Measurements from ENCODE around the gene C11orf91.

The C11orf91 gene

DNA sequence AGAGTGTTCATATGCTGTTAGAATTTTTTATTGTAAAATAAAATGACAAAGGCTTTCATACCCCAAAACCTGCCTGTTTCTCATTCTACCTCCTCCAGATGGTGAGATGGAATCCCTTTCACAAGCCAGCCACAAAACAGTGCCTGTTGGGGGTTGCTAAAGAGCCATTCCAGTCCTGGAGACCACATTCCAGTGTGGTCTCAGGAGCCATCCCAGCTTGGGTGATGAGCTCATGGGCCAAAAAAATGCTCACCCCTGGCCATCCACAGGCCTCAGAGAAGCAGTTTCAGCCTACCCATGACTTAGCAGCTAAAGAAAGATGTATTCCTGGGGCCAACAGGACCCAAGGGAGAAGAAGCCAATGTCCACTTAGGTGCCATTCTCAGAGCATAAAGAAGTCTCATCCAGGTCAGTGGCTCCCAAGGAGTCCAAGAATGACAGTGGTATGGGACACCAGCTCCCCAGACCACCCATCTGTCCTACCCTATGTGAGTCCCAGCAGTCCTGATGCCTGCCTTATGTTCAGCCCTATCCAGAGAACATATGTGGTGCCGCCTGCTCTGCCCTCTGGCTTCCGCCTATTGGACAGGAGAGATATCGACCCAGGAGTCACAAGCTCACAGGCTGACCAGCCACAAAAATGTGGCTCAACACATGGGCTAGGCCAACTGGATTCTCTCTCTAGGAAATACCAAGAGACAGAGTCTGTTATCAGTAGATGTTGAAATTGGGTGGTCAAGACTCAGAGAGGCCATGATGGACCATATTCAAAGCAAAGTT, 26.4 kb downstream of the C11orf91 start:
- Histone ChIP-seq H3K27ac (no peak overlapping the region), H3K9ac (no peak overlapping the region), H3K9me3 (peaks cover 6% of the 10 kb centered on the region; the same call in 1 of the 2 replicates), H4K20me1 (no peaks in the 10 kb centered on the region), H3K4me2 (no peak overlapping the region), H3K27me3 (no peaks in the 10 kb centered on the region), H3K36me3 (no peaks in the 10 kb centered on the region), H3K4me1 (no peaks in the 10 kb centered on the region), H3K4me3 (no peak overlapping the region)
- TF ChIP-seq Cebpa-rat (IDR thresholded peaks at IDR 0.05): no peak

DNA sequence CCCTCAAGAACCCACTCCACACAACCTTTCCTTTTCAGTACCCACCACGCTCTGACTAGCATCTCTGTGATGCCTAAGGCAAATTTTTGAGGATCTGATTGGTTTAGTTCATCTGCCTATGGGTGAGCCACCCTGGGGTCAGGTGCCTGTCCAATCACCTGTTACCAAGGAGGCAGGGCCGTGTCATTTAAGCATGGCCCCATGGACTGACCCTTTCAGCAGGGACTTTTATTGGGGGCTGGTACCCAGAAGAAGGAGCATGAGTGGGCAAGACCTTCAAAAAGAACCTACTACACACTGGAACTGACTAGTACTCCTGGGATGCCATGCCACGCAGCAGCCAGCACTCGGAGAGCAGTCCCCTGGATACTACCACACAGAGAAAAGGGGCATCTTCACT, 28.4 kb downstream of the C11orf91 start:
- H3K4me1 ChIP-seq: no peaks in the 10 kb centered on the region
- no peaks in the 10 kb centered on the region for H4K20me1 ChIP-seq
- no peak overlapping the region for H3K27ac ChIP-seq
- no peak overlapping the region for H3K4me3 ChIP-seq
- H3K9ac ChIP-seq: no peak overlapping the region
- TF ChIP-seq Cebpa-rat (IDR thresholded peaks at IDR 0.05): no peak
- no peaks in the 10 kb centered on the region for H3K9me3 ChIP-seq
- H3K4me2 ChIP-seq: no peak overlapping the region
- H3K36me3 ChIP-seq: no peaks in the 10 kb centered on the region
- H3K27me3 ChIP-seq: no peaks in the 10 kb centered on the region

DNA sequence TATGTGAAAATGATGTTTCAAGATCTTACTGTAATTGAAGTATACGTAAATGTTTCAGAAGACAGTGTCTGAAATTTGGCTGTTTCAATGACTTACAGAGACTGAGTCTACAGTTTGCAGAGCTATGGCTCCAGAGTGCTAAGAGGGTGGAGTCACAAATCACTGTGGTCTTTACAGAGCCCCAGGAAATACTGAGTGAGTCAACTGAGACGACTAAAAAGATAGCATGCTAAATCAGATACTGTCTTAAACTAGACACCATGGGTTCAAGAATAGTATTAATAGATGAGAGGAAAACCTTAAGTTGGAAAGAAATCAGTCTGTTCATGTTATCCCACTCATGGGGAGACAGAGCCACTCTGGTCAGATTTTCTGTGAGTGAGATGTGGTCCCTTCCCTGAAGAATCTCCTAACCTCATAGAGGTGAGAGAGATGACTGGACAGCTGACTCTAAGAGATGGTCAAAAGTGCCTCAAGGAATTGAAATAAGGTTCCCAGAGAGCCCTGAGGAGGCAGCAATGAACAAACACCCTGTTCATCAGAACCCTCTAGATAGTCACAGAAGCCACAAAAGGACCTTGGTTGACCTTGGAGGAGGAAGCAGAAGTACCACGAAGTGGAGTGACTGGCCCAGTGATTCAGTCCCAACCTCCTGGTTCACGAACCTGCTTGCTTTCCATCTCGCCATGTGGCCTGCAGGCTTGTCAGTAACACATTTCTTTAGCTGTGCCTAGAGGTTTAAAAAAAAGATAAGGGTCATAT, 30.2 kb downstream of the C11orf91 start:
- H3K36me3 ChIP-seq: no peaks in the 10 kb centered on the region
- H3K4me3 ChIP-seq: no peak overlapping the region
- no peak overlapping the region for H3K4me2 ChIP-seq
- TF ChIP-seq Cebpa-rat (IDR thresholded peaks at IDR 0.05): no peak
- no peak overlapping the region for H3K9ac ChIP-seq
- no peaks in the 10 kb centered on the region for H4K20me1 ChIP-seq
- no peaks in the 10 kb centered on the region for H3K9me3 ChIP-seq
- no peaks in the 10 kb centered on the region for H3K4me1 ChIP-seq
- no peaks in the 10 kb centered on the region for H3K27me3 ChIP-seq
- H3K27ac ChIP-seq: no peak overlapping the region

DNA sequence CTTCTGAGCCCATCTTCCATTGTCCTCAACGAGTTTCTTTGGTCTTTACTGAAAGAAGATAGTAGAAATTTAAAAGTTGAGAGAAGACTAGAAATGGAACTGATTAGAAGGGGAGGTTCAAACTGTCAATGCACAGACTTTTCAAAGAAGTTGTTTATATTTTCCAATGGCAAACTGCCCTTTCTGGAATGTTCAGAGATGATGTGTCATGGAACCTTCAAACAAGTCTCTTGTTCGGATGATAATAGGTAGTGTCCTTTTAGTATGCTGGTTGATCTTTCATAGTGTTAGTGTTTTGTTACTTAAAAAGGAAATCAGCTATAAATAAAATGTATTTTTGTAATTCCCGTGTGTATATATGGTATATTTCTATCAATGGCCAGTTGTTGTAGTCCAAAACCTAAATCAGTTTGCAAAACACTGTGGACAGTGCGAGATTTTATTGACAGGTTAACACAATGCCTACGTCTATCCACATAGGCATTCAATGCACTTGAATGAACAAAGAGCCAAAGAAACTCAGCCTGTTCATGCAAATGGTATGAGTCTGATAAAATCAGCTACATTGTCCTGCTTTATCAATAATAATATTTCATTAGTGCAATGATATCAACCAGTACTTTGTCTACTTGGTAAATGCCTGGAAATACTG, 30.9 kb downstream of the C11orf91 start:
- no peaks in the 10 kb centered on the region for H3K27me3 ChIP-seq
- H3K4me3 ChIP-seq: no peak overlapping the region
- no peaks in the 10 kb centered on the region for H3K4me1 ChIP-seq
- TF ChIP-seq Cebpa-rat (IDR thresholded peaks at IDR 0.05): no peak
- H3K4me2 ChIP-seq: no peak overlapping the region
- no peaks in the 10 kb centered on the region for H3K9me3 ChIP-seq
- no peaks in the 10 kb centered on the region for H4K20me1 ChIP-seq
- no peak overlapping the region for H3K27ac ChIP-seq
- H3K9ac ChIP-seq: no peak overlapping the region
- no peaks in the 10 kb centered on the region for H3K36me3 ChIP-seq

DNA sequence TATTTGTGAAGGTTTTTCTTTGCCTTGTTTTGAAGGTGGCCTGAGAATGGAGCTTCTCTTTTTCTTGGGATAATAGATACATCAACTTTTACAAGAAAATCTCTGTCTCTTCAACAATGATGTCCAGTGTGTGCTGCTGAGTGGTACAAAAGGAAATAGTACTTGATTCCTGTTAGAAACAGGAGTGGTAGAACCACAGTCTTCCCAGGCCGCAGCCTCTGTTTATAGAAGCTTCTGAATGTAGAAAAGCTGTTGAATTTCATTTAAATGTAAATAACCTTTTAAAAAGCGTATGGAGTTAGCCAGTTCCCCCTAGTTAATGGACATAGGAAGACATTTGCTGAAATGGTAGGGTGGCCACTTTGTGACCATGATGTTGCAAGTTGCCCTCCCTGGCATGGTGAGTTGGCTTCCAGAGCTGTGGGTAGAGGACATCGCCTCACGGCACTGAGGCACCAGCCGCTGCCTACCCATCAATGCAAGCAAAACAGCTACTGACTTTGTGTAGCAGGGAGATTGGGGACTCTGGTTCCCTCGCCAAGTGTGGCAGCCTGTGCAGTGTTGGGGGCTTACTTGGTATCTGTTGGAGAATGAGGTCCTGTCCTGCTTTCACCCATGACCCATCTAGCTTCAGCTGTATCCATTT, 31.6 kb downstream of the C11orf91 start:
- no peaks in the 10 kb centered on the region for H3K27me3 ChIP-seq
- H3K9ac ChIP-seq: no peak overlapping the region
- no peaks in the 10 kb centered on the region for H3K9me3 ChIP-seq
- TF ChIP-seq Cebpa-rat (IDR thresholded peaks at IDR 0.05): no peak
- no peaks in the 10 kb centered on the region for H3K36me3 ChIP-seq
- H3K4me2 ChIP-seq: no peak overlapping the region
- no peak overlapping the region for H3K4me3 ChIP-seq
- no peak overlapping the region for H3K27ac ChIP-seq
- no peaks in the 10 kb centered on the region for H4K20me1 ChIP-seq
- no peaks in the 10 kb centered on the region for H3K4me1 ChIP-seq

DNA sequence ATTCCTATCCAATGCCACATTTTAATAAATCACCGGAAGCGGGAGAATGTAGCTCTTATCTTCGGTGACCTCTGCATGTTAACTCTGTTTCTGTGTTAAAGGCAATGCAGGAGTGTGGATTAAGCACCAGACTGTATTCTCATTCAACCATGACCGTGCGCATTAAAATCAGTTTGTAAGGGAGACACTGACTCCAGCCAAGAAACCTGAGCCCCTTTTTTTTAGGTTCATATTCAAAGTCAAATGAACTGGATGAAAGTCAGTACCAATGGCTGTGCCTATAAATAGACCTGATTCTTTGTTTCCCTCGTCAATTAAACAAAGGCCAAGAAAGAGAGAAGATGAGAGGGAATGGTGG, 32.2 kb downstream of the C11orf91 start:
- H3K4me3 ChIP-seq: no peak overlapping the region
- H4K20me1 ChIP-seq: no peaks in the 10 kb centered on the region
- H3K27ac ChIP-seq: no peak overlapping the region
- H3K9me3 ChIP-seq: no peaks in the 10 kb centered on the region
- H3K4me2 ChIP-seq: no peak overlapping the region
- no peaks in the 10 kb centered on the region for H3K36me3 ChIP-seq
- no peak for TF ChIP-seq Cebpa-rat (IDR thresholded peaks at IDR 0.05)
- no peak overlapping the region for H3K9ac ChIP-seq
- H3K4me1 ChIP-seq: no peaks in the 10 kb centered on the region
- no peaks in the 10 kb centered on the region for H3K27me3 ChIP-seq

DNA sequence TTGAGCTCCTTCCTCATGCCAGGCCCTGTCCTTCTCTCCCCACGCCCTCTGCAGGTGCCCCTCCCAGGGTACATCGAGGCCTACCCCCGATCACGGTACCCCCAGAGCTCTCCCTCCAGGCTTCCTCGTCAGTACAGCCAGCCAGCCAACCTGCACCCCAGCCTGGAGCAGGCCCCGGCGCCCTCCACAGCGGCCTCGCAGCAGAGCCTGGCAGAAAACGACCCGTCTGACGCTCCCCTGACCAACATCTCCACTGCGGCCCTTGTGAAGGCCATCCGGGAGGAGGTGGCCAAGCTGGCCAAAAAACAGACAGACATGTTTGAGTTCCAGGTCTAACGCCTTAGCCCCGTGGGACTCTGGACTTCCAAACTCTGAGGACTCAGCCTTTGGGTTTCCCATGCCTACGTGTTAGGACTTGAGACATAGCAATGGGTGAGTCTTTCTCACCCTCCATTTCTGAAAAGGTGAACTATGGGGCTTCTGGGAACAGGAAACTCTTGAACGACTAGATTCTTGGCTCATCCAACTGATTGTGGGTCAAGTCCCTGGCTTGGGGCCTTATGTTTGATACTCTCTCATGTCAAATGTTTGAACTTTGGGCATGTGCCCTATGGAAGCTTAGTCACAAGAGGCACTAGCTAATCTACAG, 32.7 kb downstream of the C11orf91 start:
- Histone ChIP-seq H3K4me2 (no peak overlapping the region), H3K27ac (no peak overlapping the region), H3K4me3 (no peak overlapping the region), H3K9me3 (no peaks in the 10 kb centered on the region), H3K4me1 (no peaks in the 10 kb centered on the region), H4K20me1 (no peaks in the 10 kb centered on the region), H3K9ac (no peak overlapping the region), H3K27me3 (no peaks in the 10 kb centered on the region), H3K36me3 (no peaks in the 10 kb centered on the region)
- TF ChIP-seq Cebpa-rat (IDR thresholded peaks at IDR 0.05): no peak

DNA sequence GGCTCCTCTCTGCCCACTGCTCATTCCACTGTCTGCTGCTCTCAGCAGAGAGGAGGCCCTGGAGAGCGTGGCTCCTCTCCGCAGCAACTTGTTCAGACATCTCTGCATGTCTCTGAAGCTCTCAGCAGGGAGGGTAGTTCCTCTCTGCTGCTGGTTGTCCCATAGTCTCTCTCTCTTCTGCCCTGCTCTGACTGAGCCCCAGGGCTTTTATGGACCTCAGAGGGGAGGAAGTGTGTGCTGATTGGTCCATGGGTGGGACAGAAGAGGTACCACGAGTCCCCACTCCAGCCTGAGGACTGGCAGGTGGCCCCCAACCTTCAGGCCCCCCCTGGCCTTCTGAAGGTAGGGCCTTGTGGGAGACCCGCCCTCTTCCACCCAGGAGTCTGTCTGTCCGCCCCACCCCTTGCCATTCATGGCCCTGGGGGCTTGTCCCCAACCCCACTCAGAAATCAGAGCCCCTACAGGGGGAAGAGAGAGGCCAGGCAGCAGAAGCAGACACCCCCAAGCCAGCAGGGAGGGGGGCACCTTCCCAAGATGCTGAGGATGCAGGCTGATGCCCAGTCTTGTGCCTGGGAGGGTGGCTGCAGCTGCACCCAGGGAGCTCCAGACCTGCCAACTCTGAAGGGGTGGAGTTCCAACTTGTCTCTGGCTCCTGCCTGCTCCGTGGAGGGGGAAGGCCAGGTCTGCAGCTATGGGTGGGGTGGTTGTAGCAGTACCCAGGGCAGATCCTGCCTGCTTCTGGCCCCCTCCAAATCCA, 35.1 kb downstream of the C11orf91 start:
- Histone ChIP-seq H3K9me3 (no peaks in the 10 kb centered on the region), H3K4me1 (no peaks in the 10 kb centered on the region), H4K20me1 (no peaks in the 10 kb centered on the region), H3K4me3 (no peak overlapping the region), H3K27me3 (no peaks in the 10 kb centered on the region), H3K9ac (no peak overlapping the region), H3K4me2 (no peak overlapping the region), H3K36me3 (no peaks in the 10 kb centered on the region), H3K27ac (no peak overlapping the region)
- no peak for TF ChIP-seq Cebpa-rat (IDR thresholded peaks at IDR 0.05)

DNA sequence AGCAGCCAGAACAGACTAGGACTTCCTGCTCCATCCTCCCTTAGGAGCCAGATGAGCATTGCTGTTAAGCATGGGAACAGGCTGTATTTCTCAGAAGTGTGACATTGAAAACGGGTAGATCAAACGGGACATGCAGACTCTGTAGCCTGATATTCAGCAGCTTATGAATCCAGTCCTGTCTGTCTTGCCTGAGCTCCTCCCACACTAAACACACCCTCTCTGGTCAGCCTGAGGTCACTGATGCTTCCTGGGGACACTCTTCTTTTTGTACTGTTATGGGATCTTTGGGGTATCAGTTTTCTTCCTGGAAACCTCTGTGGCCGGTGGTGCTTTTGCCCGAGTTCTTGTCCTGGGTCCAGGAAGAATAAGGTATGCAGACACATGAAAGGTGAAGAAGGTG, 35.8 kb downstream of the C11orf91 start:
- Histone ChIP-seq H3K4me1 (no peaks in the 10 kb centered on the region), H3K27ac (no peak overlapping the region), H3K9me3 (no peaks in the 10 kb centered on the region), H3K36me3 (no peaks in the 10 kb centered on the region), H3K9ac (no peak overlapping the region), H4K20me1 (no peaks in the 10 kb centered on the region), H3K4me2 (no peak overlapping the region), H3K27me3 (no peaks in the 10 kb centered on the region), H3K4me3 (no peak overlapping the region)
- TF ChIP-seq Cebpa-rat (IDR thresholded peaks at IDR 0.05): no peak

Measured in BLaER1 (cell line).